Body of pancreas (tissue), 4 donors: ENCODE results near the gene TCF3. TPM values are rescaled to one million over a fixed set of nuclear protein-coding genes. Genes with fewer than 3 reads are reported as not detected.

Experiments
- ATAC-seq: fragments of 150-250 bp; one replicate; pipeline ENCODE4 v1.9.1; 2016
- DNase-seq, 4 donors: peaks; one replicate each; pipeline ENCODE4 v3.0.0-alpha.2; 2019
- H3K27ac ChIP-seq, 4 donors: fragments of 200-600 bp; sonication (generic); 1 replicate in 3 of 4; 2 replicates in 1 of 4; pipeline versions ENCODE4 v1.5.1 to v1.6.1; 2016 to 2019; ENCODE audit warnings: mild to moderate bottlenecking in 1 of 4, mixed read lengths in 1 of 4, moderate library complexity in 1 of 4
- H3K27me3 ChIP-seq, 2 donors: fragments of 200-600 bp; sonication (generic); one replicate each; pipeline ENCODE4 v1.6.0; 2016; ENCODE audit warnings: mild to moderate bottlenecking in 1 of 2
- H3K36me3 ChIP-seq, 2 donors: fragments of 200-600 bp; sonication (generic); replicated peaks in 1 of 2; 2 replicates each; pipeline ENCODE4 v1.5.1; 2016; ENCODE audit warnings: low read depth in 2 of 2; ENCODE audit not compliant: insufficient read depth in 1 of 2
- H3K4me1 ChIP-seq: fragments of 200-600 bp; sonication (generic); one replicate; pipeline ENCODE4 v1.6.0; 2016
- H3K4me3 ChIP-seq, 2 donors: fragments of 200-600 bp; sonication (generic); 1 replicate in 1 of 2; 2 replicates in 1 of 2; pipeline ENCODE4 v1.5.1; 2016 to 2019
- H3K9me3 ChIP-seq, 3 donors: fragments of 200-600 bp; sonication (generic); 1 replicate in 2 of 3; 2 replicates in 1 of 3; pipeline ENCODE4 v1.5.1; 2016
- POLR2A ChIP-seq, 3 donors: fragments of 450-650 bp; IDR thresholded peaks; one replicate each; pipeline ENCODE4 v1.6.1; 2016; ENCODE audit warnings: antibody characterized with exemption in 3 of 3, mild to moderate bottlenecking in 2 of 3
- WGBS, 2 donors: methylation state at CpG; one replicate each; pipeline ENCODE4 v1.1.5; 2017; 5-methylcytosine and 5-hydroxymethylcytosine counted together
- intact Hi-C: fragments of 100-400 bp; cut with DNase I; formaldehyde crosslinking; loops from one replicate; pipeline ENCODE4 v1.15.1; 2023
- total RNA-seq, 2 donors: library from RNA; depleted of rRNA; stranded (reverse); fragments of >200 nt; gene quantifications; one replicate each; pipeline ENCODE4 v1.1.0, GENCODE V29; 2016
- TF ChIP-seq, protein P1 (sequence below), 7 experiments: fragments of 450-650 bp in 4 of 7; fragments of 200-600 bp in 3 of 7; sonication (generic) in 3 of 7; IDR thresholded peaks; one replicate each; pipeline ENCODE4 v1.5.1; 2016 to 2019; ENCODE audit warnings: antibody characterized with exemption in 7 of 7

TCF3 gene
- total RNA-seq, 2 donors from 2014 or later: 23.7 to 25.4 TPM

DNA sequence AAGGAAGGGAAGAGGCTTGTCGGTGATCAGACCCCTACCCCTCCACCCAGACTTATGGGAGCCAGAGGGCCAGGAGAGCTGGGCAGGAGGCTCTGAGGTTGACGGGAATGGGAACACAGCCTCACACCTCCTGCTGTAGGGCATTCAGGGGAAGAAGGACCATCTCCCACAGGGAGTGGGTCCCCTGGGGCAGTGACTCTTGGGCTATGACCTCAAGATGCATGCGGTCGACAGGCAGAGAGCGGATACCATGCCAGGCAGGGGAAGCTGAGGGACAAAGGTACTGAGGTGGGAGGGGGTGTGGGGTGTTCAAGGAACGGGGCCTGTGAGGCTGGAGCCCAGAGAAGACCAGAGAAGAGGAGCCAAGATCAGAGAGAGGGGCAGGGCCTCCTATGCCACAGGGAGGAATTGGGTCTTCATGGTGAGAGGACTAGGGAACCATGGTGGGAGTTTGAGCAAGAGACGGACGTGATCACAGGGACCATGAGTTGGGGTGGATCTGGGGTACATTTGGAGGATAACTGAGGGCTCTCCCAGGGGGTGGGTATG is 4.6 kb upstream of the TCF3 start:
- ATAC-seq: no peak
- no peak for DNase-seq
- no peaks in the 10 kb centered on the region for H3K27me3 ChIP-seq
- TF ChIP-seq, protein P1, sequence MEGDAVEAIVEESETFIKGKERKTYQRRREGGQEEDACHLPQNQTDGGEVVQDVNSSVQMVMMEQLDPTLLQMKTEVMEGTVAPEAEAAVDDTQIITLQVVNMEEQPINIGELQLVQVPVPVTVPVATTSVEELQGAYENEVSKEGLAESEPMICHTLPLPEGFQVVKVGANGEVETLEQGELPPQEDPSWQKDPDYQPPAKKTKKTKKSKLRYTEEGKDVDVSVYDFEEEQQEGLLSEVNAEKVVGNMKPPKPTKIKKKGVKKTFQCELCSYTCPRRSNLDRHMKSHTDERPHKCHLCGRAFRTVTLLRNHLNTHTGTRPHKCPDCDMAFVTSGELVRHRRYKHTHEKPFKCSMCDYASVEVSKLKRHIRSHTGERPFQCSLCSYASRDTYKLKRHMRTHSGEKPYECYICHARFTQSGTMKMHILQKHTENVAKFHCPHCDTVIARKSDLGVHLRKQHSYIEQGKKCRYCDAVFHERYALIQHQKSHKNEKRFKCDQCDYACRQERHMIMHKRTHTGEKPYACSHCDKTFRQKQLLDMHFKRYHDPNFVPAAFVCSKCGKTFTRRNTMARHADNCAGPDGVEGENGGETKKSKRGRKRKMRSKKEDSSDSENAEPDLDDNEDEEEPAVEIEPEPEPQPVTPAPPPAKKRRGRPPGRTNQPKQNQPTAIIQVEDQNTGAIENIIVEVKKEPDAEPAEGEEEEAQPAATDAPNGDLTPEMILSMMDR (IDR thresholded peaks at IDR 0.05): no peak
- TF ChIP-seq POLR2A (IDR thresholded peaks at IDR 0.05): no peak
- no peaks in the 10 kb centered on the region for H3K9me3 ChIP-seq
- peak overlapping the region; percentile 4 to 67 (median 56) for H3K27ac ChIP-seq
- intact Hi-C loops: no loop called here
- no peaks in the 10 kb centered on the region for H3K36me3 ChIP-seq
- 85 to 93% methylated on average over 6 to 8 of the region's 8 CpGs for WGBS, 2 donors
- H3K4me1 ChIP-seq: peaks cover 16% of the 10 kb centered on the region
- H3K4me3 ChIP-seq: no peak overlapping the region

DNA sequence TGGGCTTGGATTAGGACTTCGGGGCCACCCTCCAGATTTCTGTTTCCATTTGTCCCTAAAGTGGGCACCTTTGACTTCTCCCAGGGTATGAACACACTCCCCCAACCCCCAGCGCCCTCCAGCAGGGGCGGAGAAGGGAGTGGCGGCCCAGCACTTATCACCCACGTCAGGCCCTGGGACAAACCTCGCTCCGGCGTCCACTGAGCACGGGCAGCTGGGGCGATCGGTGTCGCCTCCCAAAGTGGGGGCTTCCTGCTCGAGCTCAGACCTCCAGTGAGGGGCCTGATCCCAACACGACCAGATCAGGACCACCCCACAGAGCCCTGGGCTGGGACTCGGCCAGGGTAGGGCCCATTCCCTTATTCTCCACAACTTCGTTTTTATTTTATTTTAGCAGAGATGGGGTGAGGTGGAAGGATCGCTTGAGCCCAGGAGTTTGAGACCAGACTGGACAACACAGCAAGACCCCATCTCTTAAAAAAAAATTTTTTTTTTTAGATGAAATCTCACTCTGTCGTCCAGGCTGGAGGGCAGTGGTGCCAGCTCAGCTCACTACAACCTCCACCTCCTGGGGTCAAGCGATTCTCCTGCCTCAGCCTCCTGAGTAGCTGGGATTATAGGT is 3.7 kb upstream of the TCF3 start:
- H3K4me3 ChIP-seq: no peak overlapping the region
- no peaks in the 10 kb centered on the region for H3K36me3 ChIP-seq
- intact Hi-C loops: no loop called here
- DNase-seq (no peak), ATAC-seq (no peak)
- TF ChIP-seq, protein P1 (IDR thresholded peaks at IDR 0.05): no peak
- no peak for TF ChIP-seq POLR2A (IDR thresholded peaks at IDR 0.05)
- H3K4me1 ChIP-seq: peaks cover 19% of the 10 kb centered on the region
- no peaks in the 10 kb centered on the region for H3K9me3 ChIP-seq
- peak overlapping the region in 1 of 4 donors; percentile 12 for H3K27ac ChIP-seq
- H3K27me3 ChIP-seq: no peaks in the 10 kb centered on the region
- WGBS, 2 donors: 76 to 82% methylated on average over 19 of the region's 19 CpGs

DNA sequence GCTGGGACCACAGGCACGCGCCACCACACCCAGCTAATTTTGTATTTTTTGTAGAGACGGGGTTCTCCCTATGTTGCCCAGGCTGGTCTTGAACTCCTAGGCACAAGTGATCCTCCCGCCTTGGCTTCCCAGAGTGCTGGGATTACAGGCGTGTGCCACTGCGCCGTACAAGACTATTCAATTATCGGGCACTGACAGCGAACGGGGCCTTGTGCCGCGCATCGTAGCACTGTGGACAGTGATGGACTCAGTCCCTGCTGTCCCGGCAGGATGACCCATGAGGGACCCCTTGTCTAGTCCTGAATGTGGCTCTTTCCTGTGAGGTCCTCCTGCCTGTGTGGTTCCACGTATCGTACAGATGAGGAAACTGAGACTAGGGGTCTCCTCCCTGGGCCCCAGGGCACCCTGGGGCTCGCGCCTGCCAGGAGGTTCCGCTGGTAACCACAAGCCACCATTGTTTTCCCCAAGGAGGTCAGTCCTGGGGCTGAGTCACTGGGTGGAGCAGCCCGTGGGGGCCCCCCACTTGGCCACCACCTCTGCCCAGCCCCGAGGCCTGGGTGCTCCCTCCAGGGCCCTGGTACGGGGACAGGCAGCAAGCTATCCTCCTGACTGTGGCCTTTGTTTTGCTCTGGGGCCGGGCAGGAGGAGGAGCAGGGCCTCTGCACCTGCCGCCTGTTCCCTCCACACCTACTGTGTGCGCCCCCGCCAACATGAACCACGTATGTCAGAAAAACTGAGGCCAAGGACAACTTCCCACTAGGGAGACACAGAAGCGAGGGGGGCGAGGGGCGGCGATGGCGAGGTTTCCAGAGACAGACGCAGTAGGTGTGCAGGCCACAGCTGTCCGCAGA is 2.9 kb upstream of the TCF3 start:
- ATAC-seq (no peak), DNase-seq (no peak)
- Histone ChIP-seq H3K4me3 (no peak overlapping the region), H3K27me3 (no peaks in the 10 kb centered on the region), H3K27ac (peak overlapping the region in 2 of 4 donors; percentile 8 to 12), H3K36me3 (no peaks in the 10 kb centered on the region), H3K4me1 (peaks cover 26% of the 10 kb centered on the region), H3K9me3 (no peaks in the 10 kb centered on the region)
- intact Hi-C loops: no loop called here
- TF ChIP-seq, protein P1 (IDR thresholded peaks at IDR 0.05): no peak
- TF ChIP-seq POLR2A (IDR thresholded peaks at IDR 0.05): no peak
- 83 to 93% methylated on average over 22 to 30 of the region's 34 CpGs for WGBS, 2 donors

DNA sequence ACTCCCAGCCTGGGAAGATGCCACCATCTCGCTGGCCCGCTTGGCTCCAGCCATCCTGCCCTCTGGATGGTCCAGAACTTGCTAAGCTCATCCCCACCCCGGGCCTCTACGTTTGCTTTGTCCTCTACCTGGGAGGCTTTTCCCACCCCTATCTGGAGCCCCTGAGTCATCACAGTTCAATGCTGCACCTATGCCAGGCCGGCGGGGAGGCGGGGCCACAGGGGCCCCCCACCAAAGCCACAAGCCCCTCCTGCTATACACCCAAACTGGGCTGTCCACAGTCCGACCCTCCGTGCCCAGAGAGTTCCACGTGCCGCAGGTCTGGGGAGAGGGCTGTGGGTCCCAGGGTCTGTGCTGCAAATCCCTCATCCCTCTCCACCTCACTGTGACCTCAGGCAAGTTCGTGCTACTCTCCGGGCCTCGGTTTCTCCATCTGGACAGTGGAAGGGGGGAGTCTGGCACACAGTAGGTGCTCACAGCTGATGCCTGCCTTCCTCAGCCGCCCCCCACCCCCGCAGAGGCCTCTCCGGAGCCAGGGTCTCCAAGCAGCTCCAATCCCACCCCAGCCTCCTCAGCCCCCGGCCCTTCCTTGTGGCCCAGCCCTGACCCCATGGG is 1.9 kb upstream of the TCF3 start:
- peaks cover 26% of the 10 kb centered on the region for H3K4me1 ChIP-seq
- no peak for ATAC-seq
- no peak for DNase-seq
- no peak overlapping the region for H3K4me3 ChIP-seq
- H3K9me3 ChIP-seq: no peaks in the 10 kb centered on the region
- TF ChIP-seq, protein P1 (IDR thresholded peaks at IDR 0.05): no peak
- TF ChIP-seq POLR2A (IDR thresholded peaks at IDR 0.05): no peak
- H3K27me3 ChIP-seq: no peaks in the 10 kb centered on the region
- intact Hi-C loops: no loop called here
- no peak overlapping the region for H3K27ac ChIP-seq
- 63 to 72% methylated on average over 8 to 18 of the region's 18 CpGs for WGBS, 2 donors
- H3K36me3 ChIP-seq: no peaks in the 10 kb centered on the region
